GM23338 (cell line): ENCODE measurements around the gene AANAT. TPM values are rescaled to one million over a fixed set of nuclear protein-coding genes. Genes with fewer than 3 reads are reported as not detected.
A peak's percentile ranks its signal among the peaks of the same experiment; 100 is the strongest.

Source experiments
- ATAC-seq: fragments of 200-7000 bp; cut with Tn5 transposase; 3 replicates; pipeline ENCODE4 v1.9.1; 2020
- DNase-seq: peaks from one replicate; pipeline ENCODE4 v3.0.0-alpha.2; 2015; ENCODE audit warnings: low spot score
- H2AFZ ChIP-seq: fragments of 200-600 bp; sonication (generic); 2 replicates; pipeline ENCODE4 v1.8.0; 2016; ENCODE audit warnings: antibody characterized with exemption, mild to moderate bottlenecking, moderate library complexity
- H3F3A ChIP-seq: fragments of 200-600 bp; sonication (generic); replicated peaks from 2 replicates; pipeline ENCODE4 v1.8.0; 2017; ENCODE audit warnings: antibody characterized with exemption, mixed run types, low read depth
- H3K27ac ChIP-seq: fragments of 200-600 bp; sonication (generic); 2 replicates; pipeline ENCODE4 v1.6.1; 2016; ENCODE audit warnings: low read depth
- H3K27me3 ChIP-seq: fragments of 200-600 bp; sonication (generic); 2 replicates; pipeline ENCODE4 v1.8.0; 2016; ENCODE audit warnings: mild to moderate bottlenecking, mixed run types, moderate library complexity; ENCODE audit not compliant: insufficient read depth
- H3K36me3 ChIP-seq: fragments of 200-600 bp; sonication (generic); 2 replicates; pipeline ENCODE4 v1.8.0; 2016; ENCODE audit warnings: mild to moderate bottlenecking; ENCODE audit not compliant: insufficient read depth
- H3K4me1 ChIP-seq: fragments of 200-600 bp; sonication (generic); 2 replicates; pipeline ENCODE4 v1.8.0; 2016; ENCODE audit warnings: mild to moderate bottlenecking, moderate library complexity; ENCODE audit not compliant: insufficient read depth
- H3K4me2 ChIP-seq: fragments of 200-600 bp; sonication (generic); 2 replicates; pipeline ENCODE4 v1.7.1; 2017; ENCODE audit warnings: mixed run types
- H3K4me3 ChIP-seq: fragments of 200-600 bp; sonication (generic); 2 replicates; pipeline ENCODE4 v1.6.1; 2016; ENCODE audit warnings: mixed run types
- H3K79me2 ChIP-seq: fragments of 200-600 bp; sonication (generic); replicated peaks from 2 replicates; pipeline ENCODE4 v1.8.0; 2017; ENCODE audit warnings: mild to moderate bottlenecking; ENCODE audit not compliant: insufficient read depth
- H3K9me2 ChIP-seq: fragments of 200-600 bp; sonication (generic); 2 replicates; pipeline ENCODE4 v1.8.0; 2017; ENCODE audit not compliant: insufficient read depth
- H4K20me1 ChIP-seq: fragments of 200-600 bp; sonication (generic); replicated peaks from 2 replicates; pipeline ENCODE4 v1.8.0; 2017; ENCODE audit warnings: mild to moderate bottlenecking; ENCODE audit not compliant: insufficient read depth
- H3K27ac Mint-ChIP-seq: 2 replicates; pipeline ENCODE4 v1.8.0; 2020; ENCODE audit warnings: inconsistent platforms, mild to moderate bottlenecking, moderate library complexity, mixed read lengths
- H3K27me3 Mint-ChIP-seq: 3 replicates; pipeline ENCODE4 v1.8.0; 2022; ENCODE audit warnings: low read depth, mild to moderate bottlenecking, moderate library complexity, mixed read lengths, inconsistent platforms; ENCODE audit not compliant: insufficient read depth, poor library complexity
- H3K36me3 Mint-ChIP-seq: 3 replicates; pipeline ENCODE4 v1.8.0; 2021; ENCODE audit warnings: low read depth, mild to moderate bottlenecking, inconsistent platforms, moderate library complexity, mixed read lengths
- H3K4me1 Mint-ChIP-seq: 3 replicates; pipeline ENCODE4 v1.8.0; 2020; ENCODE audit warnings: mild to moderate bottlenecking, inconsistent platforms, mixed read lengths
- H3K4me3 Mint-ChIP-seq: 3 replicates; pipeline ENCODE4 v1.8.0; 2021; ENCODE audit warnings: moderate library complexity, mild to moderate bottlenecking, inconsistent platforms, mixed read lengths
- H3K9me3 Mint-ChIP-seq: 3 replicates; pipeline ENCODE4 v1.8.0; 2020; ENCODE audit warnings: moderate library complexity, mild to moderate bottlenecking, inconsistent platforms, mixed read lengths
- CREB1 ChIP-seq: fragments of 250-450 bp; sonication (Bioruptor Pico); IDR thresholded peaks from 2 replicates; pipeline ENCODE4 v1.5.0; 2020; ENCODE audit warnings: low read depth, mild to moderate bottlenecking, moderate library complexity
- EZH2 ChIP-seq: fragments of 200-600 bp; sonication (generic); IDR thresholded peaks from one replicate; pipeline ENCODE4 v1.8.0; 2017; ENCODE audit warnings: antibody characterized with exemption, mild to moderate bottlenecking, low read depth; ENCODE audit not compliant: unreplicated experiment
- EZH2phosphoT487 ChIP-seq: fragments of 200-600 bp; sonication (generic); IDR thresholded peaks from one replicate; pipeline ENCODE4 v1.8.1; 2018; ENCODE audit warnings: antibody characterized with exemption; ENCODE audit not compliant: unreplicated experiment
- JUNB ChIP-seq: IDR thresholded peaks from one replicate; pipeline ENCODE4 v1.6.1; 2016; ENCODE audit warnings: antibody characterized with exemption; ENCODE audit not compliant: unreplicated experiment
- NANOG ChIP-seq: IDR thresholded peaks from 2 replicates; pipeline ENCODE4 v1.6.1; 2016; ENCODE audit warnings: antibody characterized with exemption, borderline replicate concordance
- POLR2AphosphoS5 ChIP-seq: IDR thresholded peaks from 2 replicates; pipeline ENCODE4 v1.6.1; 2016; ENCODE audit warnings: antibody characterized with exemption, low read depth
- REST ChIP-seq: IDR thresholded peaks from one replicate; pipeline ENCODE4 v1.6.1; 2018; ENCODE audit warnings: antibody characterized with exemption; ENCODE audit not compliant: unreplicated experiment
- STAT1 ChIP-seq: IDR thresholded peaks from one replicate; pipeline ENCODE4 v1.6.1; 2016; ENCODE audit warnings: antibody characterized with exemption; ENCODE audit not compliant: unreplicated experiment
- ZNF114 ChIP-seq: fragments of 250-450 bp; sonication (Bioruptor Pico); IDR thresholded peaks from 2 replicates; pipeline ENCODE4 v1.5.0; 2020; ENCODE audit warnings: mild to moderate bottlenecking, moderate library complexity
- polyA plus RNA-seq: library from polyadenylated mRNA; unstranded; fragments of >200 nt; fragmentation: Nextera tagmentation; extraction: Ambion mirVana; gene quantifications from 2 replicates; pipeline ENCODE4 v1.2.1, GENCODE V29; 2016
- total RNA-seq: library from RNA; depleted of rRNA; stranded (reverse); fragments of >200 nt; shearing (Covaris generic); gene quantifications from 2 replicates; pipeline ENCODE4 v1.2.3, GENCODE V29; 2014
- TF ChIP-seq, protein P1 (sequence below): fragments of 250-450 bp; sonication (Bioruptor Pico); IDR thresholded peaks from 2 replicates; pipeline ENCODE4 v1.5.0; 2020; ENCODE audit warnings: mild to moderate bottlenecking, moderate library complexity

AANAT gene
- total and polyA plus RNA-seq, 2 experiments from 2014 or later, result 0.28 to 1.0 TPM

DNA sequence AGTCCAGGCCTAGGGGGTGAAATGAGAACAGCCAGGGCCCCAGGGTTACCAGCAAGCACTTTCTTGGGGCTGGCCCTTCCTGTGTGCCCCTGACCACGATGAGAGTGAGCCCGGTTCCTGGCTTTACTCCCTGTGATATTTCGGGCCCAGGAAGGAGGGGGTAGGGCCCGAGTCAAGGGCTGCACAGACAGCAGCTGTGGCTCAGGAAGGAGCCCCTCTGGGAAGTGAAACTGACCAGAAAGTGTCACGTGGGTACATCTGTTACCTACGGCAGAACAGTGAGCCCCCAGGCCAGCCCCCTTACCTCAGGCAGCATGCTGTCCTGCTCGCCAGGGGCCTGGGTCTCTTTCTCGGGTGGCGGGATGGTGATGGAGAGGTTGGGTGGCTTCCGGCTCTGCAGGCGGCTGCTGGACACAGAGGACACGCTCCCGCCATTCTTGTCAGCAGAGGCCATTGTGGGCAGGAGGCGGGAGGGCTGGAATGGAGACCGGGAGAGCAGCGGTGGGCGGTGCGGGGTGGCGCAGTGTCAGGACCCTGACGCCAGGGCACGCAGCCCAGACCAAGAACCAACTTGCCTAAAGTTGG is 13.8 kb downstream of the AANAT start (continued):
- TF ChIP-seq, protein P1, sequence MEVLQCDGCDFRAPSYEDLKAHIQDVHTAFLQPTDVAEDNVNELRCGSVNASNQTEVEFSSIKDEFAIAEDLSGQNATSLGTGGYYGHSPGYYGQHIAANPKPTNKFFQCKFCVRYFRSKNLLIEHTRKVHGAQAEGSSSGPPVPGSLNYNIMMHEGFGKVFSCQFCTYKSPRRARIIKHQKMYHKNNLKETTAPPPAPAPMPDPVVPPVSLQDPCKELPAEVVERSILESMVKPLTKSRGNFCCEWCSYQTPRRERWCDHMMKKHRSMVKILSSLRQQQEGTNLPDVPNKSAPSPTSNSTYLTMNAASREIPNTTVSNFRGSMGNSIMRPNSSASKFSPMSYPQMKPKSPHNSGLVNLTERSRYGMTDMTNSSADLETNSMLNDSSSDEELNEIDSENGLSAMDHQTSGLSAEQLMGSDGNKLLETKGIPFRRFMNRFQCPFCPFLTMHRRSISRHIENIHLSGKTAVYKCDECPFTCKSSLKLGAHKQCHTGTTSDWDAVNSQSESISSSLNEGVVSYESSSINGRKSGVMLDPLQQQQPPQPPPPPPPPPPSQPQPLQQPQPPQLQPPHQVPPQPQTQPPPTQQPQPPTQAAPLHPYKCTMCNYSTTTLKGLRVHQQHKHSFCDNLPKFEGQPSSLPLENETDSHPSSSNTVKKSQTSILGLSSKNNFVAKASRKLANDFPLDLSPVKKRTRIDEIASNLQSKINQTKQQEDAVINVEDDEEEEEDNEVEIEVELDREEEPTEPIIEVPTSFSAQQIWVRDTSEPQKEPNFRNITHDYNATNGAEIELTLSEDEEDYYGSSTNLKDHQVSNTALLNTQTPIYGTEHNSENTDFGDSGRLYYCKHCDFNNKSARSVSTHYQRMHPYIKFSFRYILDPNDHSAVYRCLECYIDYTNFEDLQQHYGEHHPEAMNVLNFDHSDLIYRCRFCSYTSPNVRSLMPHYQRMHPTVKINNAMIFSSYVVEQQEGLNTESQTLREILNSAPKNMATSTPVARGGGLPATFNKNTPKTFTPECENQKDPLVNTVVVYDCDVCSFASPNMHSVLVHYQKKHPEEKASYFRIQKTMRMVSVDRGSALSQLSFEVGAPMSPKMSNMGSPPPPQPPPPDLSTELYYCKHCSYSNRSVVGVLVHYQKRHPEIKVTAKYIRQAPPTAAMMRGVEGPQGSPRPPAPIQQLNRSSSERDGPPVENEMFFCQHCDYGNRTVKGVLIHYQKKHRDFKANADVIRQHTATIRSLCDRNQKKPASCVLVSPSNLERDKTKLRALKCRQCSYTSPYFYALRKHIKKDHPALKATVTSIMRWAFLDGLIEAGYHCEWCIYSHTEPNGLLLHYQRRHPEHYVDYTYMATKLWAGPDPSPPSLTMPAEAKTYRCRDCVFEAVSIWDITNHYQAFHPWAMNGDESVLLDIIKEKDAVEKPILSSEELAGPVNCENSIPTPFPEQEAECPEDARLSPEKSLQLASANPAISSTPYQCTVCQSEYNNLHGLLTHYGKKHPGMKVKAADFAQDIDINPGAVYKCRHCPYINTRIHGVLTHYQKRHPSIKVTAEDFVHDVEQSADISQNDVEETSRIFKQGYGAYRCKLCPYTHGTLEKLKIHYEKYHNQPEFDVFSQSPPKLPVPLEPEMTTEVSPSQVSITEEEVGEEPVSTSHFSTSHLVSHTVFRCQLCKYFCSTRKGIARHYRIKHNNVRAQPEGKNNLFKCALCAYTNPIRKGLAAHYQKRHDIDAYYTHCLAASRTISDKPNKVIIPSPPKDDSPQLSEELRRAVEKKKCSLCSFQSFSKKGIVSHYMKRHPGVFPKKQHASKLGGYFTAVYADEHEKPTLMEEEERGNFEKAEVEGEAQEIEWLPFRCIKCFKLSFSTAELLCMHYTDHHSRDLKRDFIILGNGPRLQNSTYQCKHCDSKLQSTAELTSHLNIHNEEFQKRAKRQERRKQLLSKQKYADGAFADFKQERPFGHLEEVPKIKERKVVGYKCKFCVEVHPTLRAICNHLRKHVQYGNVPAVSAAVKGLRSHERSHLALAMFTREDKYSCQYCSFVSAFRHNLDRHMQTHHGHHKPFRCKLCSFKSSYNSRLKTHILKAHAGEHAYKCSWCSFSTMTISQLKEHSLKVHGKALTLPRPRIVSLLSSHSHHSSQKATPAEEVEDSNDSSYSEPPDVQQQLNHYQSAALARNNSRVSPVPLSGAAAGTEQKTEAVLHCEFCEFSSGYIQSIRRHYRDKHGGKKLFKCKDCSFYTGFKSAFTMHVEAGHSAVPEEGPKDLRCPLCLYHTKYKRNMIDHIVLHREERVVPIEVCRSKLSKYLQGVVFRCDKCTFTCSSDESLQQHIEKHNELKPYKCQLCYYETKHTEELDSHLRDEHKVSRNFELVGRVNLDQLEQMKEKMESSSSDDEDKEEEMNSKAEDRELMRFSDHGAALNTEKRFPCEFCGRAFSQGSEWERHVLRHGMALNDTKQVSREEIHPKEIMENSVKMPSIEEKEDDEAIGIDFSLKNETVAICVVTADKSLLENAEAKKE, result no peak
- TF ChIP-seq POLR2AphosphoS5 (no peak), STAT1 (no peak), EZH2 (no peak)

GRCh38 chr17:76484228-76484725 is 16.9 kb downstream of the AANAT start:
- Histone ChIP-seq H3K79me2 (no peaks in the 10 kb centered on the region), H3K36me3 (no peaks in the 10 kb centered on the region), H3K4me2 (no peak overlapping the region), H3K9me2 (no peaks in the 10 kb centered on the region), H4K20me1 (no peaks in the 10 kb centered on the region), H2AFZ (no peak overlapping the region), H3K4me1 (no peaks in the 10 kb centered on the region), H3K27ac (0 out of 2 replicates have a peak overlapping the region, but pooled peaks have one; percentile 50), H3K27me3 (no peaks in the 10 kb centered on the region), H3K4me3 (no peak overlapping the region), H3F3A (no peaks in the 10 kb centered on the region)
- DNase-seq, result no peak
- peaks cover 12% of the 10 kb centered on the region for H3K27me3 Mint-ChIP-seq
- ATAC-seq, result no peak
- no peaks in the 10 kb centered on the region; the same call in 2 of the 3 replicates for H3K4me1 Mint-ChIP-seq
- H3K27ac Mint-ChIP-seq, result peak overlapping the region; percentile 20; the same call in 1 of the 2 replicates
- H3K36me3 Mint-ChIP-seq, result no peaks in the 10 kb centered on the region
- no peaks in the 10 kb centered on the region for H3K9me3 Mint-ChIP-seq
- no peak overlapping the region for H3K4me3 Mint-ChIP-seq
- TF ChIP-seq POLR2AphosphoS5 (no peak), CREB1 (CRISPR knock-in tag) (no peak), STAT1 (no peak), JUNB (no peak), REST (no peak), NANOG (no peak), EZH2phosphoT487 (no peak), ZNF114 (CRISPR knock-in tag) (no peak)
